Mesothelial cell of epicardium (in vitro differentiated cells): ENCODE measurements around the gene ASTL. TPM values are rescaled to one million over a fixed set of nuclear protein-coding genes. Genes with fewer than 3 reads are reported as not detected.
"Not testable (repeated sequence)": the region's sequence is repeated elsewhere in the genome, so short reads cannot be mapped to it uniquely, and the experiment has no call there.

Source experiments
- DNase-seq, 2 experiments: peaks; one replicate each; pipeline ENCODE4 v3.0.0; 2021; ENCODE audit warnings: low spot score in 2 of 2; ENCODE audit not compliant: unreplicated experiment in 2 of 2
- H3K27ac Mint-ChIP-seq: 2 replicates; pipeline ENCODE4 v1.8.0; 2021; ENCODE audit warnings: mixed read lengths
- H3K27me3 Mint-ChIP-seq: 2 replicates; pipeline ENCODE4 v1.8.0; 2021; ENCODE audit warnings: low read depth, mixed read lengths
- H3K36me3 Mint-ChIP-seq: 2 replicates; pipeline ENCODE4 v1.8.0; 2021; ENCODE audit warnings: mixed read lengths
- H3K4me1 Mint-ChIP-seq: 2 replicates; pipeline ENCODE4 v1.8.0; 2021; ENCODE audit warnings: mixed read lengths
- H3K4me3 Mint-ChIP-seq: 2 replicates; pipeline ENCODE4 v1.8.0; 2021; ENCODE audit warnings: mild to moderate bottlenecking, moderate library complexity, mixed read lengths
- H3K9me3 Mint-ChIP-seq: 2 replicates; pipeline ENCODE4 v1.8.0; 2021; ENCODE audit warnings: mixed read lengths
- CTCF ChIP-seq: fragments of 200-600 bp; sonication (generic); IDR thresholded peaks from one replicate; pipeline ENCODE4 v1.5.0; 2021; ENCODE audit warnings: antibody characterized with exemption; ENCODE audit not compliant: unreplicated experiment
- total RNA-seq: library from RNA; stranded (reverse); gene quantifications from 3 replicates; pipeline ENCODE4 v1.2.1, GENCODE V29; 2021

Gene ASTL
- total RNA-seq, 1 donor from 2014 or later = 1.2 TPM

DNA sequence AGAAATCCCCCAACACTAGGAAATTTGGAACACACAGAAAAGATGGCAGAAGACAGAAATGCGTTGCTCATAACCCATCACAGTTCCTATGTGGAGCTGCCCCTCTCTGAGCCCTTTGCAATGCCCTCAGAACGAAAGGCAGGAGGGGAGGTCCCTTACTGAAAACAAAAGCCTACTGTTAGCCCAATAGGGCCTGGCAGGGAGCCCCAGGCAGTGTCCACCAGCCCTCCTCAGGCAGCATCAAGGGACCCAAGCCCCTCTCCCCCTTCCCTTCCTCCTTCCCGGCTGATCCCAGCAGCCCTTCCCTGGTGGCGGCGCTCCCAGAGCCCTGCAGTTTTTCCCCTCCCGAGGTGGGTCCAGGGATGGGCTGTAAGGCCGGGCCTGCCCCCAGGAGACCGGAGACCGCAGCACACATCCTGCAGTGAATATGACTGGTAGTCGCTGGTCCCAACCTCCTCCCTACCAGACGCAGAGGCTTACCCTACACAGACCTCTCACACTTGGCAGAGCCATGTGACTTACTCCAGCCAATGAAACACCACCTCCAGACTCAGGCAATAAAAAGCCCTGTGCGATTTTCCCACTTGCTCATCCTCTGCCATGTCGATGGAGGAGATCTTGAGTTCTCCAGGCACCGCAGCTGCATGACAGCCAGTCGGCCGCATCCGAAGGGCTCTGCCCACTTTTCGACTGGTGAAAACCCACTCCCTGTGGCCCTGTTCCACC is 26.3 kb upstream of the ASTL start:
- Mint-ChIP-seq H3K36me3 (no peaks in the 10 kb centered on the region), H3K9me3 (peaks cover 11% of the 10 kb centered on the region)
- TF ChIP-seq CTCF = no peak

GRCh38 chr2:96163768-96164429 is 25.6 kb upstream of the ASTL start:
- Mint-ChIP-seq H3K4me1 (peaks cover 15% of the 10 kb centered on the region), H3K4me3 (no peak overlapping the region), H3K9me3 (peaks cover 6% of the 10 kb centered on the region), H3K27ac (peak overlapping the region; percentile 16), H3K27me3 (no peaks in the 10 kb centered on the region), H3K36me3 (no peaks in the 10 kb centered on the region)
- no peak for TF ChIP-seq CTCF
- no peak for DNase-seq

More for the DNA sequence above, 26.3 kb upstream of the ASTL start:
- Mint-ChIP-seq H3K27me3 (no peaks in the 10 kb centered on the region), H3K27ac (peak overlapping the region; percentile 30), H3K4me1 (peaks cover 15% of the 10 kb centered on the region), H3K4me3 (no peak overlapping the region)
- DNase-seq = no peak

- no peak overlapping the region for H3K4me3 Mint-ChIP-seq
- peaks cover 6% of the 10 kb centered on the region for H3K9me3 Mint-ChIP-seq
- no peak for DNase-seq
- no peaks in the 10 kb centered on the region for H3K36me3 Mint-ChIP-seq
- TF ChIP-seq CTCF = no peak
- H3K27ac Mint-ChIP-seq = peak overlapping the region; percentile 16
- H3K27me3 Mint-ChIP-seq = no peaks in the 10 kb centered on the region
- peaks cover 15% of the 10 kb centered on the region for H3K4me1 Mint-ChIP-seq
Observed at GRCh38 chr2:96163415-96163767, 25.1 kb upstream of the ASTL start.

DNA sequence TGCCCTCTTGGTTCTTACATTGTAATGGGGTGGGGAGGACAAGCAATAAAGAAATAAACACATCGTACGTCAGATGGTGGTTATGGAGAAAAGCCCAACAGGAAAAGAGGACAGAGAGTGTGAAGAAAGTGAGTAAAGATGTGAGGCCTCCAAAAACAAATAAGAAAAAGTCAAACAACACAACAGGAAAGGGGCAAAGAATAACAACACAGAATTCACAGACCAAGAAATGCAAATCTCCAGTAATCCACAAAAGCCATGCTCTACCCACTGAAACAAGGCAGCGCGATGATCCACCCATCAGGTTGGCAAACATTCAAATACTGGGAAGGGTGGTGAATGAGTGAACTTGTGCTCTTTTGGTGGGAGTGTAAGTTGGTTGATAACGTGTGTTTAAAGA is 23.6 kb upstream of the ASTL start:
- no peak for DNase-seq
- no peak overlapping the region for H3K4me3 Mint-ChIP-seq

GRCh38 chr2:96160366-96160765 is 22.1 kb upstream of the ASTL start:
- H3K9me3 Mint-ChIP-seq, DNase-seq, H3K27me3 Mint-ChIP-seq, H3K4me3 Mint-ChIP-seq, H3K36me3 Mint-ChIP-seq, H3K27ac Mint-ChIP-seq: not testable (repeated sequence)
- H3K4me1 Mint-ChIP-seq = peaks cover 24% of the 10 kb centered on the region

More for the DNA sequence above, 23.6 kb upstream of the ASTL start:
- H3K4me1 Mint-ChIP-seq = peaks cover 19% of the 10 kb centered on the region
- H3K9me3 Mint-ChIP-seq = peaks cover 6% of the 10 kb centered on the region
- no peaks in the 10 kb centered on the region for H3K36me3 Mint-ChIP-seq
- H3K27me3 Mint-ChIP-seq = no peaks in the 10 kb centered on the region
- H3K27ac Mint-ChIP-seq = peak overlapping the region; percentile 7
- no peak for TF ChIP-seq CTCF

GRCh38 chr2:96159084-96159830 is 21.0 kb upstream of the ASTL start:
- Mint-ChIP-seq H3K4me3 (no peak overlapping the region), H3K36me3 (no peaks in the 10 kb centered on the region), H3K4me1 (peaks cover 22% of the 10 kb centered on the region), H3K27ac (peak overlapping the region; percentile 7), H3K9me3 (peaks cover 6% of the 10 kb centered on the region), H3K27me3 (no peaks in the 10 kb centered on the region)
- TF ChIP-seq CTCF = no peak
- no peak for DNase-seq
